Fibroblast of skin of right quadriceps (primary cell): ENCODE measurements around the gene ORM1.
"Not testable (repeated sequence)": the region's sequence is repeated elsewhere in the genome, so short reads cannot be mapped to it uniquely, and the experiment has no call there.

Experiments used
- DNase-seq: peaks from one replicate; pipeline ENCODE4 v3.0.0-alpha.2; 2013

Gene ORM1

GRCh38 chr9:114325684-114326254, 2.9 kb downstream of the ORM1 start:
- not testable (repeated sequence) for DNase-seq

DNA sequence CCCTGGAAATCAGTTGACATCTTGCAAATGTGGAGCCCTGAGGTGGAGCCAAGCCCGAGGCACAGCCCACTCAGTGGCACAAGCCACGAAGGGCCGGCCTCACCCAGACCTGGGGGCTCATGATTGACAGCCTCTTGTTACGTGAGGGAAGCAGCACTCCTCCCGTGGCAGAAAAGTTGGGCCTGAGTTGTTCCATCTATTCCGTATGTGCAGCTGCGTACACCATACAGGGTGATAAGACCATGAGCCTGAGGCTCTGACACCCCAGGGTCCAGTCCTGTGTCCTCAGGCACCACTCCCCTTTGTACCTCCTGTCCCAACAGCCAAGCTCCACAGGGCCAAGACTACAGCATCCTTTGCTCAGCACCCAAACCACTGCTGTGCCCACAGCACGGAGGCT, 4.9 kb downstream of the ORM1 start:
- no peak for DNase-seq

DNA sequence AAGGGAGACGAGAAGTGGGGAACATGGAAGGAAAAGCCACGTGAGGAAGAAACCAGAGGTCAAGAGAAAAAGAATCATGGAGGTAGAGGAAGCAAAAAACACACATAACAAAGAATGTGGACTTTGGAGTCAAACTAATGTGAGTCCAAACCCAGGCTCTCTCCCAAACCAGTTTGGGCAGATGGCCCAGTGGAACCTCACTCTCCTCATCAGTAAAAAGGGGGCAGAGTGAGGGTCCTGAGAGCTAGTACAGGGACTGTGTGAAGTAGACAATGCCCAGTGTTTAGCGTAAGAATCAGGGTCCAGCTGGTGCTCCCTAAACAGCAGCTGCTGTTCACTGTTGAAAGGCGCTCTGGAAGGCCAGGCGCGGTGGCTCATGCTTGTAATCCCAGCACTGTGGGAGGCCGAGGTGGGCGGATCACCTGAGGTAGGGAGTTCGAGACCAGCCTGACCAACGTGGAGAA, 5.5 kb downstream of the ORM1 start:
- DNase-seq: not testable (repeated sequence)

GRCh38 chr9:114328937-114329624, 6.2 kb downstream of the ORM1 start:
- not testable (repeated sequence) for DNase-seq

DNA sequence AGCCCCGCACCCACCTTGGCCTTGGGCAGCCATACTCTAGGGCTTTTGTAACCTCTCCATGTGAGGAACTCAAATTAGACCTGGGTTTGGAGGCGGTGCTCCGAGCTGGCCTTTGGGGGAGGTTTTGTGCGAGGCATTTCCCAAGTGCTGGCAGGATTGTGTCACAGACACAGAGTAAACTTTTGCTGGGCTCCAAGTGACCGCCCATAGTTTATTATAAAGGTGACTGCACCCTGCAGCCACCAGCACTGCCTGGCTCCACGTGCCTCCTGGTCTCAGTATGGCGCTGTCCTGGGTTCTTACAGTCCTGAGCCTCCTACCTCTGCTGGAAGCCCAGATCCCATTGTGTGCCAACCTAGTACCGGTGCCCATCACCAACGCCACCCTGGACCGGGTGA, 6.7 kb downstream of the ORM1 start, which contains the start of gene ORM2:
ORM2 (plus strand) TSS at position 245 of the 398 bp plus-strand sequence; CDS start at position 281, 36 bp downstream.
- DNase-seq: not testable (repeated sequence)

DNA sequence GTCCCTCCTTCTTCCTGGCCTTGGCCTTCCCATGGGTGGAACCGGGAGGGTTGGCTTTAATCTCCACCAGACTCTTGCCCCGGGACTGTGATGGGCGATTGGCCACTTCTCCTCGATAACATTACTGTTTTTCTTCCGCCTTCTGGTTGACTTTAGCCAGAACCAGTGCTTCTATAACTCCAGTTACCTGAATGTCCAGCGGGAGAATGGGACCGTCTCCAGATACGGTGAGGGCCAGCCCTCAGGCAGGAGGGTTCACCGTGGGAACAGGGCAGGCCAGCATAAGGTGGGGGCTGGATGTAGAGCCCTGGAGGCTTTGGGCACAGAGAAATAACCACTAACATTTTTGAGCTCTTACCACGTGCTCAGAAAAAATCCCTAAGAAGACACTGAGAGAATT, 7.7 kb downstream of the ORM1 start:
- no peak for DNase-seq

- not testable (repeated sequence) for DNase-seq
These were observed 8.6 kb downstream of the ORM1 start for GRCh38 chr9:114331229-114332195.

GRCh38 chr9:114332474-114333040, 9.7 kb downstream of the ORM1 start:
- DNase-seq: not testable (repeated sequence)

DNA sequence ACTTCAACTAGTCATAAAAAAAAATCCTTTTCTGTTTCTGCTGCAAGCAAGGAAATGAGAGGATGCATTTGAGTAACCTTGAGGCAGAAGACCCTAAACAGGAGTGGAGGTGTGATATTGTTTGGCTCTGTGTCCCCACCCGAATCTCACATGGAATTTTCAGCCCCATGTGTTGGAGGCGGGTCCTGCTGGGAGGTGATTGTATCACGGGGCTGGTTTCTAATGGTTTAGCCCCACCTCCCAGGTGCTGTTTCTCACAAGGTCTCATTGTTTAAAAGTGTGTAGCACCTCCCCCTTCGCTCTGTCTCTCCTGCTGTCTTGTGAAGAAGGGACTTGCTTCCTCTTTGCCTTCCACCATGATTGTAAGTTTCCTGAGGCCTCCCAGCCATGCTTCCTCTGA, 10.8 kb downstream of the ORM1 start:
- not testable (repeated sequence) for DNase-seq

- no peak for DNase-seq
These were observed 11.6 kb downstream of the ORM1 start for GRCh38 chr9:114334490-114334889.

- no peak for DNase-seq
These were observed 12.8 kb downstream of the ORM1 start for GRCh38 chr9:114335745-114336144.

DNA sequence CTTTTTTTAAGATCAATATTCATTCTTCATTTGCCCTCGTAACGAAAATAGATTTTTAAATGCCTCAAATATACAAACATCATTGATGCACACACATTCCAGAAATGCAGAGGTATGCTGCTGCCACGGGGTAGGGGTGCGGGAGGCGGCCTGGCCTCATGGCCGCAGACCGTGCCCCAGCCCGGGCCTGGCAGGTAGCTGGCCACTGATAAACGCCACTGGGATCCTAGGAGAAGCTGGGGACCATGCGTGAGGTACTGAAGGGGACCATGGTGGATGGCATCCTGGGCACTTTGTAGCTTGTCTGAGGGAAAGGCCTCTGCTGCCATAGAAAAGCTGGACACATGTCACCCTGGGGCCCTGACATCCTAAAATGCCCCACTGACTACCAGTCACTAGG, 13.3 kb downstream of the ORM1 start:
- DNase-seq: no peak

DNA sequence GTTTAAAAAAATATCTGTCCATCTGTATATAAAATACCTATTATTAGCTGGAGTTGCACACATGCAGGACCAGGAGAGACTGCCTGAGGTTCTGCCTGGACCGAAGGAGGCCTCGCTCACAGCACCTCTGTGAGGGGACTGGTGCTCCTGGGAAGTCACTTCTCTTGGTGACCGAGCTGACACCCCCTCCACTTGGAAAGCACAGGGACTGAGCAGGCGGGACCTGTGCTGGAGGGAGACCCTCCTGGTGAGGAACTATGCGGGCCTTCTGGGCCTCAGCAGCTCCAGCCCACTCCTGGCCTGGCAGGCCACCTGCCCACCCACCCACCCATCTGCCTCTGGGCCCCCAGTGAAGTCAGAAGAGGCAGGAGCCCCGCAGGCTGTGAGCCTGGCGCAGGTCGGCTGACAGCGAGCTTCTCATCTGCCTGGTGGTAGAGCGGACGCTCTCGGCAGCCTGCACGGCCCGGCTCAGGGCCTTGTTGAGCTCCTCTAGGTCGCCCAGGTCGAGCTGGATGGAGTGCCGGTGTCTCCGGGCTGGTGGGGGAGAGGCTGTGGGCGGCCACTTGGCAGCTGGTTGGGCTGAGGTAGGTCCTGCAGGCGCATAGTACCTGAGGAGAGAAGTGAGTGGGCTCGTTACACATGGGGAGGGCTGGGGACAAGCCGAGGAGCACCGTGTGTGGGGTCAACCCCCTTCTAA, 13.9 kb downstream of the ORM1 start:
- no peak for DNase-seq

GRCh38 chr9:114338187-114338586, 15.3 kb downstream of the ORM1 start:
- DNase-seq: no peak

DNA sequence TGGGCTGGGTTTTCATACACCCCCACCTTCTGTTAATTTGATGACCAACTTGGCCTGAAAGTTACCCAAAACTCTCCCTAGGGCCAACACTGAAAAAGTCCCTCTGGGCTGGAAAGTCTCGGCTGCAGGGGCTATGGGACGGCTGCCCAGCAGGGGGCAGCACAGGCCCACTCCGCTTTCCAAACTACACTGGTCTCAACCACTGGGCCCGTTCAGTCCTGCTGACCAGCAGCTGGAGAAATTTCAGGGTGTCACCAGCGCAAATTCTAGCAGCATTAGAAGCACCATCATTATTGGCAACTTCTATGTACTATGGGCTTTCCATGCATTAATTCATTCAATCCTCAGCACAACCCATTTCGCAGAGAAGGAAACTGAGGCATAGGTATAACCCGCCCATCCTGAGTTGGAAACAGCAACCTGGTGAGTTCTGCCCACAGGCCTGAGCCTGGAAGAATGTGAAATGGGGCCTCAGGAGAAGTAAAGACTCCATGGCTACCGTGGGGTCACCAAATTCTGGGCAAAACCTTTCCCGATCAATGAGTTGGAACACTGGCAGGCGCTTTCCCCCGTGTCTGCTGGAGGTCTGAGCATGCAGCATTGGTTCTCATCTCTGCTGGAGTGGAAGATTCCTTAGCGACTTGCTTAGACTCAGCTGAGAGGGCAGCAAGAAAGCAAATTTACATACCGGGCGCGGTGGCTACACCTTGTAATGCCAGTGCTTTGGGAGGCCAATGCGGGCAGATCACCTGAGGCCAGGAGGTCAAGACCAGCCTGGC, 16.4 kb downstream of the ORM1 start:
- peak; percentile 46 for DNase-seq

DNA sequence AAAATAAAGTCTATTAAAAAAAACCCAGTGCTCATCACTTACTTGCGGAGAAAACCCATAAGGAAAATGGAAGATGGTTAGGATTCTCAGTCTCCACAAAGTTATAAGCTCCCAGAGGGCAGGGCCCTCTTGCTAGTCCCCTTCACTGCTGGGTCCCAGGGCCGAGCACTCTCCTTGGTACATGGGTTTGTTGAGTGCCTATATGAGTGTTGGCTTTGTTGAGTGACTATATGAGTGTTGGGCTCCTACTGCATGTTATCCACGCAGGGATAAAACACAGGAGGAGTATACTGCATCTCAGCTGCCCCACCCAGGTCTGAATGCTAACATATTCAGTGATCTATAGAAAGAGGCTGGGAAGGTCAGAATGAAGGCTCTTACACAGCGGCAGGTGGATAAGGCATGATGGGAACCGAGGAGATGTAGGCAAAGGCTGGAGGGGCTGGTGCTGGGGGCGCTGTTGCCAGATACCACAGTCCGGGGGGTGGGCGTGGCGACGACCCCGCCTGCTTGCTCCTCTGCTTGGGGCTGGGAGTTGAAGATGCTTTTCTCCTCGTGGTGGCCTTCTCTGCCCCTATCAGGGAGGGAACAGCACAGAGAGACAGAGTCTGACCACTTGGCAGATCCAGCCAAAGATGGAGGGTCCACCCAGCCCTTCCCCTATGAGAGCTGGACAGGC, 18.4 kb downstream of the ORM1 start:
- DNase-seq: no peak

- DNase-seq: no peak
These were observed 19.1 kb downstream of the ORM1 start for GRCh38 chr9:114341991-114342390.

DNA sequence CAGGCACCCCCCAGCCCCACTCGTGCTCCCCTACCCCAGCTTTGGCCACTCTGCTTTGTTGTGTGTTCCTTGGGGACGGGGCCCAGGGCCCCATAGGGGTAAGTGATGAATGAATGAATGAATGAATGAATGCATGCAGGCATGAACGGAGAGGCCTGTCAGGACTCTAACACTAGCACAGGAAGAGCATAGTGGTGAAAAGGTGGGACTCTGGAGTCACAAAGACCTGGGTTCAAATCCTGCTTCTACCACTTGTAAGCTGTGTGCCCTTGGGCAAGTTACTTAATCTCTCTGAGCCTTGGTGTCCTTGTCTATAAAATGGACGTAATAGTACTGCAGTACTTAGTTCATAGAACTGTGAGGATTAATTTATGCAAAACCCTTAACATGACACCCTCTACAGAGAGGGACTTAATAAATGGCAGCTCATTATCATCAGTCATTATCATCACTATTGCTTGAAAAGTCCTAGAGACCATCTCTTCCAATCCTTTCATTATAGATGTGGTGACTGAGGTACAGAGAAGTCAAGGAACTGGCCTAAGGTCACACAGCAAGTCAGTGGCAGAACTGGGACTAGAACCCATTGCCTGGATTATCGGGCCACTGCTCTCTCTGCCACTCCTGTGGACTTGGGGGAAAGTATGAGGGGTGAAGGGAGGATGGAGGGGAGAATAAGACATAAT, 20.0 kb downstream of the ORM1 start:
- no peak for DNase-seq

GRCh38 chr9:114343471-114344187, 20.7 kb downstream of the ORM1 start:
- DNase-seq: peak; percentile 64

DNA sequence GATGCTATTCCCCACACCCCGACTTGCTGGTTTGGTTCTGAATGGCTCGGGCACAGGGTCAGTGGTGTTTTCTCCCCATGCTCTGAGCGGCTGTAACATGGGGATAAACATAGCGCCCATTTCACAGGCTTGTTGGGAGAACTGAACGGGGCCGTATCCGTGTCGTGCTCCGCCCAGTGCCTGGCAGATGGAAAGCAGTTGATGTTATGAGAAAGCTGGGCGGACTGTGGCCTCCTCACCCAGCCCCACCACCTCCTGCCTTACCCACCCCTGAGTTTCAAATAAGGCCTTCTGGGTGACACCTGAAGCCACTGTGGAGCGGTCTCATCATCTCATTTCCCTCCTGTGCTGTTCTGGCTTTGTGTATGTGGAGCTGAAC, 21.3 kb downstream of the ORM1 start:
- DNase-seq: no peak
